Gastrocnemius medialis (tissue), 4 donors: ENCODE data around the gene HDAC7. TPM values are rescaled to one million over a fixed set of nuclear protein-coding genes. Genes with fewer than 3 reads are reported as not detected.

ENCODE experiments used
- ATAC-seq, 2 donors: fragments of 150-250 bp; one replicate each; pipeline ENCODE4 v1.9.1; 2016
- DNase-seq, 2 donors: peaks; one replicate each; pipeline ENCODE4 v3.0.0-alpha.2; 2019
- H3K27ac ChIP-seq, 4 donors: fragments of 200-600 bp; sonication (generic); 1 replicate in 1 of 4; 2 replicates in 3 of 4; pipeline ENCODE4 v1.5.1; 2016 to 2018; ENCODE audit warnings: mild to moderate bottlenecking in 2 of 4, moderate library complexity in 1 of 4
- H3K27me3 ChIP-seq, 3 donors: fragments of 200-600 bp; sonication (generic) in 2 of 3; 1 replicate in 1 of 3; 2 replicates in 2 of 3; pipeline versions ENCODE4 v1.5.1 to v1.6.0; 2016 to 2019; ENCODE audit warnings: mild to moderate bottlenecking in 1 of 3, moderate library complexity in 1 of 3
- H3K36me3 ChIP-seq, 2 donors: fragments of 200-600 bp; sonication (generic) in 1 of 2; one replicate each; pipeline ENCODE4 v1.5.1; 2017 to 2018
- H3K4me1 ChIP-seq, 2 donors: fragments of 200-600 bp; sonication (generic) in 1 of 2; one replicate each; pipeline ENCODE4 v1.5.1; 2016 to 2017; ENCODE audit warnings: mild to moderate bottlenecking in 2 of 2
- H3K4me3 ChIP-seq, 4 donors: fragments of 200-600 bp; sonication (generic) in 3 of 4; 1 replicate in 1 of 4; 2 replicates in 3 of 4; pipeline ENCODE4 v1.5.1; 2016 to 2019; ENCODE audit warnings: mild to moderate bottlenecking in 2 of 4
- H3K9me3 ChIP-seq, 3 donors: fragments of 200-600 bp; sonication (generic) in 2 of 3; 1 replicate in 1 of 3; 2 replicates in 2 of 3; pipeline ENCODE4 v1.5.1; 2016 to 2019
- CTCF ChIP-seq, 5 experiments: fragments of 450-650 bp in 3 of 5; fragments of 200-600 bp in 2 of 5; sonication (generic) in 2 of 5; IDR thresholded peaks in 4 of 5; conservative IDR thresholded peaks in 1 of 5; 1 replicate in 4 of 5; 2 replicates in 1 of 5; pipeline ENCODE4 v1.5.1; 2016 to 2019; ENCODE audit warnings: antibody characterized with exemption in 5 of 5, mild to moderate bottlenecking in 3 of 5, moderate library complexity in 3 of 5
- POLR2A ChIP-seq, 2 donors: fragments of 450-650 bp; IDR thresholded peaks; one replicate each; pipeline ENCODE4 v1.6.1; 2017; ENCODE audit warnings: antibody characterized with exemption in 2 of 2, mild to moderate bottlenecking in 2 of 2, moderate library complexity in 2 of 2
- in situ Hi-C, 4 donors: fragments of 200-750 bp; cut with MboI; loops; one replicate each; pipeline versions ENCODE4 v1.15.0 to v1.8.0; 2017; ENCODE audit warnings: low sequenced_read_pairs in 4 of 4
- intact Hi-C: fragments of 100-400 bp; cut with DNase I; formaldehyde crosslinking; loops from one replicate; pipeline ENCODE4 v1.15.1; 2023; ENCODE audit warnings: low total_unique reads
- total RNA-seq, 4 donors: library from RNA; depleted of rRNA; stranded (reverse); fragments of >200 nt; gene quantifications; one replicate each; pipeline versions ENCODE4 v1.1.0 to v1.2.3, GENCODE V29; 2016

The HDAC7 gene
- total RNA-seq, 4 donors from 2014 or later, result 12.2 to 27.1 (median 17.0) TPM

- Histone ChIP-seq H3K27me3 (no peaks in the 10 kb centered on the region), H3K4me3 (no peak overlapping the region), H3K4me1 (no peaks in the 10 kb centered on the region), H3K27ac (no peak overlapping the region), H3K9me3 (no peaks in the 10 kb centered on the region), H3K36me3 (no peaks in the 10 kb centered on the region)
- DNase-seq (no peak), ATAC-seq (no peak)
- intact Hi-C loops (no loop called here), in situ Hi-C loops (no loop called here)
- TF ChIP-seq POLR2A (IDR thresholded peaks at IDR 0.05) (no peak), CTCF (IDR thresholded peaks at IDR 0.05 in 4 of 5, conservative IDR thresholded peaks at IDR 0.05 in 1 of 5) (no peak)
These were observed 35.8 kb upstream of the HDAC7 start for GRCh38 chr12:47855502-47855901.

- H3K9me3 ChIP-seq, result no peaks in the 10 kb centered on the region
- in situ Hi-C loops, result no loop called here
- no peak for TF ChIP-seq POLR2A (IDR thresholded peaks at IDR 0.05)
- no peak for TF ChIP-seq CTCF (IDR thresholded peaks at IDR 0.05 in 4 of 5, conservative IDR thresholded peaks at IDR 0.05 in 1 of 5)
- H3K27me3 ChIP-seq, result no peaks in the 10 kb centered on the region
- H3K36me3 ChIP-seq, result no peaks in the 10 kb centered on the region
- no peaks in the 10 kb centered on the region for H3K4me1 ChIP-seq
- H3K4me3 ChIP-seq, result no peak overlapping the region
- no peak for ATAC-seq
- DNase-seq, result no peak
- intact Hi-C loops, result no loop called here
- no peak overlapping the region for H3K27ac ChIP-seq
These were observed 34.8 kb upstream of the HDAC7 start for GRCh38 chr12:47854531-47854930.

- Histone ChIP-seq H3K27ac (no peak overlapping the region), H3K4me1 (no peaks in the 10 kb centered on the region), H3K9me3 (no peaks in the 10 kb centered on the region), H3K4me3 (no peak overlapping the region), H3K27me3 (no peaks in the 10 kb centered on the region), H3K36me3 (no peaks in the 10 kb centered on the region)
- DNase-seq (no peak), ATAC-seq (no peak)
- TF ChIP-seq POLR2A (IDR thresholded peaks at IDR 0.05) (no peak), CTCF (IDR thresholded peaks at IDR 0.05 in 4 of 5, conservative IDR thresholded peaks at IDR 0.05 in 1 of 5) (no peak)
- in situ Hi-C loops (no loop called here), intact Hi-C loops (no loop called here)
These were observed 32.4 kb upstream of the HDAC7 start for GRCh38 chr12:47852096-47852571.

- H3K36me3 ChIP-seq, result no peaks in the 10 kb centered on the region
- intact Hi-C loops (no loop called here), in situ Hi-C loops (no loop called here)
- no peak overlapping the region for H3K27ac ChIP-seq
- DNase-seq, result no peak
- no peak overlapping the region for H3K4me3 ChIP-seq
- H3K9me3 ChIP-seq, result no peaks in the 10 kb centered on the region
- no peaks in the 10 kb centered on the region for H3K4me1 ChIP-seq
- TF ChIP-seq CTCF (IDR thresholded peaks at IDR 0.05 in 4 of 5, conservative IDR thresholded peaks at IDR 0.05 in 1 of 5) (no peak), POLR2A (IDR thresholded peaks at IDR 0.05) (no peak)
- ATAC-seq, result no peak
- no peaks in the 10 kb centered on the region for H3K27me3 ChIP-seq
These were observed 31.7 kb upstream of the HDAC7 start for GRCh38 chr12:47851303-47851952.
